Nephron (organoid): ENCODE measurements around the gene THSD4.

Source experiments
- H3K27ac Mint-ChIP-seq, 3 experiments: 2 replicates each; pipeline ENCODE4 v1.8.0; 2020; ENCODE audit warnings: mixed read lengths in 3 of 3, mild to moderate bottlenecking in 2 of 3, moderate library complexity in 1 of 3
- H3K27me3 Mint-ChIP-seq: 2 replicates; pipeline ENCODE4 v1.8.0; 2021; ENCODE audit warnings: low read depth, mild to moderate bottlenecking, moderate library complexity, mixed read lengths
- H3K36me3 Mint-ChIP-seq: 2 replicates; pipeline ENCODE4 v1.8.0; 2020; ENCODE audit warnings: low read depth, mixed read lengths
- H3K4me1 Mint-ChIP-seq: 2 replicates; pipeline ENCODE4 v1.8.0; 2020; ENCODE audit warnings: mixed read lengths
- H3K4me3 Mint-ChIP-seq, 3 experiments: 2 replicates each; pipeline ENCODE4 v1.8.0; 2020; ENCODE audit warnings: mild to moderate bottlenecking in 3 of 3, mixed read lengths in 3 of 3, moderate library complexity in 2 of 3
- H3K9me3 Mint-ChIP-seq: 2 replicates; pipeline ENCODE4 v1.8.0; 2020; ENCODE audit warnings: mixed read lengths
- CTCF ChIP-seq, 3 experiments: fragments of 200-600 bp; sonication (generic); IDR thresholded peaks; one replicate each; pipeline ENCODE4 v1.5.0; 2021; ENCODE audit warnings: antibody characterized with exemption in 3 of 3; ENCODE audit not compliant: unreplicated experiment in 3 of 3

The THSD4 gene

GRCh38 chr15:71476823-71477222 is 361.6 kb downstream of the THSD4 start:
- no peak for TF ChIP-seq CTCF (IDR thresholded peaks at IDR 0.05; ENCODE audit: unreplicated experiment in 3 of 3)
- peaks cover 3% of the 10 kb centered on the region for H3K9me3 Mint-ChIP-seq
- H3K4me3 Mint-ChIP-seq: no peak overlapping the region
- H3K27ac Mint-ChIP-seq: no peak overlapping the region
- peaks cover 4% of the 10 kb centered on the region for H3K27me3 Mint-ChIP-seq
- no peaks in the 10 kb centered on the region for H3K36me3 Mint-ChIP-seq
- peaks cover 10% of the 10 kb centered on the region for H3K4me1 Mint-ChIP-seq

GRCh38 chr15:71480556-71480955 is 365.3 kb downstream of the THSD4 start:
- Mint-ChIP-seq H3K9me3 (peaks cover 3% of the 10 kb centered on the region), H3K27me3 (peaks cover 4% of the 10 kb centered on the region), H3K27ac (no peak overlapping the region), H3K36me3 (no peaks in the 10 kb centered on the region), H3K4me1 (no peaks in the 10 kb centered on the region), H3K4me3 (no peak overlapping the region)
- TF ChIP-seq CTCF (IDR thresholded peaks at IDR 0.05; ENCODE audit: unreplicated experiment in 3 of 3): no peak

GRCh38 chr15:71484080-71484479 is 368.8 kb downstream of the THSD4 start:
- Mint-ChIP-seq H3K27ac (no peak overlapping the region), H3K36me3 (no peaks in the 10 kb centered on the region), H3K27me3 (no peaks in the 10 kb centered on the region), H3K4me1 (no peaks in the 10 kb centered on the region), H3K9me3 (peaks cover 11% of the 10 kb centered on the region), H3K4me3 (no peak overlapping the region)
- no peak for TF ChIP-seq CTCF (IDR thresholded peaks at IDR 0.05; ENCODE audit: unreplicated experiment in 3 of 3)

GRCh38 chr15:71485094-71485693 is 369.9 kb downstream of the THSD4 start:
- Mint-ChIP-seq H3K4me1 (no peaks in the 10 kb centered on the region), H3K9me3 (peaks cover 11% of the 10 kb centered on the region), H3K27ac (no peak overlapping the region), H3K36me3 (no peaks in the 10 kb centered on the region), H3K4me3 (no peak overlapping the region), H3K27me3 (no peaks in the 10 kb centered on the region)
- TF ChIP-seq CTCF (IDR thresholded peaks at IDR 0.05; ENCODE audit: unreplicated experiment in 3 of 3): peak in 1 of 3 experiments; percentile 9

GRCh38 chr15:71489570-71489969 is 374.3 kb downstream of the THSD4 start:
- Mint-ChIP-seq H3K4me3 (no peak overlapping the region), H3K27ac (no peak overlapping the region), H3K9me3 (peaks cover 9% of the 10 kb centered on the region), H3K4me1 (peaks cover 13% of the 10 kb centered on the region), H3K36me3 (no peaks in the 10 kb centered on the region), H3K27me3 (no peaks in the 10 kb centered on the region)
- no peak for TF ChIP-seq CTCF (IDR thresholded peaks at IDR 0.05; ENCODE audit: unreplicated experiment in 3 of 3)

GRCh38 chr15:71493526-71493925 is 378.3 kb downstream of the THSD4 start:
- Mint-ChIP-seq H3K4me1 (peaks cover 28% of the 10 kb centered on the region), H3K4me3 (no peak overlapping the region)
- TF ChIP-seq CTCF (IDR thresholded peaks at IDR 0.05; ENCODE audit: unreplicated experiment in 3 of 3): no peak

More at GRCh38 chr15:71493526-71493925, 378.3 kb downstream of the THSD4 start:
- Mint-ChIP-seq H3K36me3 (no peaks in the 10 kb centered on the region), H3K9me3 (peaks cover 4% of the 10 kb centered on the region), H3K27me3 (no peaks in the 10 kb centered on the region), H3K27ac (no peak overlapping the region)
